ENCODE data around the gene SH3BP4. TPM values are rescaled to one million over a fixed set of nuclear protein-coding genes. Genes with fewer than 3 reads are reported as not detected.

Gene SH3BP4
- total RNA-seq, 1 donor from 2014 or later: 67.6 TPM

- no peak overlapping the region for H3K4me3 ChIP-seq (ENCODE audit: low read depth, low read length)
- no peak for TF ChIP-seq CTCF (conservative IDR thresholded peaks at IDR 0.05; ENCODE audit: low read depth, low read length)
- DNase-seq (ENCODE audit: low read depth): no peak
These were observed 126.4 kb downstream of the SH3BP4 start for GRCh38 chr2:235078182-235078581.

- H3K4me3 ChIP-seq (ENCODE audit: low read depth, low read length): no peak overlapping the region
- DNase-seq (ENCODE audit: low read depth): no peak
- no peak for TF ChIP-seq CTCF (conservative IDR thresholded peaks at IDR 0.05; ENCODE audit: low read depth, low read length)
These were observed 127.2 kb downstream of the SH3BP4 start for GRCh38 chr2:235078914-235079472.

- no peak for TF ChIP-seq CTCF (conservative IDR thresholded peaks at IDR 0.05; ENCODE audit: low read depth, low read length)
- no peak overlapping the region for H3K4me3 ChIP-seq (ENCODE audit: low read depth, low read length)
- no peak for DNase-seq (ENCODE audit: low read depth)
These were observed 128.3 kb downstream of the SH3BP4 start for GRCh38 chr2:235080101-235080500.

- H3K4me3 ChIP-seq (ENCODE audit: low read depth, low read length): no peak overlapping the region
- no peak for DNase-seq (ENCODE audit: low read depth)
- TF ChIP-seq CTCF (conservative IDR thresholded peaks at IDR 0.05; ENCODE audit: low read depth, low read length): no peak
These were observed 130.9 kb downstream of the SH3BP4 start for GRCh38 chr2:235082578-235083338.

GRCh38 chr2:235083822-235084221, 132.0 kb downstream of the SH3BP4 start:
- no peak for TF ChIP-seq CTCF (conservative IDR thresholded peaks at IDR 0.05; ENCODE audit: low read depth, low read length)
- DNase-seq (ENCODE audit: low read depth): no peak
- no peak overlapping the region for H3K4me3 ChIP-seq (ENCODE audit: low read depth, low read length)

GRCh38 chr2:235084424-235084823, 132.6 kb downstream of the SH3BP4 start:
- no peak for DNase-seq (ENCODE audit: low read depth)
- no peak for TF ChIP-seq CTCF (conservative IDR thresholded peaks at IDR 0.05; ENCODE audit: low read depth, low read length)
- no peak overlapping the region for H3K4me3 ChIP-seq (ENCODE audit: low read depth, low read length)

GRCh38 chr2:235085476-235085875, 133.7 kb downstream of the SH3BP4 start:
- no peak for DNase-seq (ENCODE audit: low read depth)
- H3K4me3 ChIP-seq (ENCODE audit: low read depth, low read length): no peak overlapping the region
- TF ChIP-seq CTCF (conservative IDR thresholded peaks at IDR 0.05; ENCODE audit: low read depth, low read length): no peak

Data from epithelial cell of proximal tubule (primary cell).